ENCODE measurements around the gene PCED1B. TPM values are rescaled to one million over a fixed set of nuclear protein-coding genes. Genes with fewer than 3 reads are reported as not detected.

Gene PCED1B
- total RNA-seq, 2 donors from 2014 or later = 6.6 to 12.3 TPM

GRCh38 chr12:47107926-47108325 is 28.5 kb downstream of the PCED1B start:
- no peaks in the 10 kb centered on the region for H3K36me3 ChIP-seq
- TF ChIP-seq CTCF (IDR thresholded peaks at IDR 0.05) = no peak
- H3K27ac ChIP-seq = no peak overlapping the region
- ATAC-seq (ENCODE audit: insufficient number of reproducible peaks, low FRiP score, low read depth) (no peak), DNase-seq (ENCODE audit: low spot score) (no peak)
- no peaks in the 10 kb centered on the region for H3K27me3 ChIP-seq (replicated peaks; ENCODE audit: insufficient read depth)
- no peaks in the 10 kb centered on the region for H3K9me3 ChIP-seq
- no peak overlapping the region for H3K4me3 ChIP-seq
- H3K4me1 ChIP-seq (ENCODE audit: control insufficient read depth in 1 of 2, low read depth in 2 of 2) = peaks cover 5 to 17% of the 10 kb centered on the region in 2 donors

DNA sequence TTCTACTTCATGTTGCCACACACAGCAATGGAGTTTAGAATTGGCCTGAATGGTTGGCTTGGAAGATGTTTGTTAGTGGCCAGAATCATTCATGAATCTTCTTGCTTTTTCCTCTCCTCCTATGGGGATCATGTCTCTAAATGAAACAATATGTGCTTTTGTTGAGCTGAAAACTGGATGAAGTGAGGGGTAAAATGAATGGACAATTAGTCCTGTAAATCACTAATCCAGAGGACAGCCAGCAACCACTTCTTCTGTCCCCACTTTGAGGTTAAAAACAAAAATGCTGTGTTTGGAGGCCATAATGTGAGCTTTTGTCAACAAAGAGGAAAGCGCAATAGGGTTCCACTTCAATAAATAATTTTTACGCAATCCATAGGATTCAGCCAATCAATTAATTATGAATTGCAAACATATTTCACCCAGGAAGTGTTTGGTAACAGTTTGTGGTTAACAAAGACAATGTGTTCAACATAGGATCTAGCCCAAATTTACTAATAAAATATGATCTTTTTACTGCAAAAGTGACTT is 30.7 kb downstream of the PCED1B start:
- TF ChIP-seq CTCF (IDR thresholded peaks at IDR 0.05) = no peak
- Histone ChIP-seq H3K4me1 (ENCODE audit: control insufficient read depth in 1 of 2, low read depth in 2 of 2) (no peaks in the 10 kb centered on the region), H3K27me3 (replicated peaks; ENCODE audit: insufficient read depth) (no peaks in the 10 kb centered on the region), H3K36me3 (no peaks in the 10 kb centered on the region), H3K9me3 (no peaks in the 10 kb centered on the region), H3K27ac (no peak overlapping the region), H3K4me3 (no peak overlapping the region)
- no peak for DNase-seq (ENCODE audit: low spot score)
- no peak for ATAC-seq (ENCODE audit: insufficient number of reproducible peaks, low FRiP score, low read depth)

DNA sequence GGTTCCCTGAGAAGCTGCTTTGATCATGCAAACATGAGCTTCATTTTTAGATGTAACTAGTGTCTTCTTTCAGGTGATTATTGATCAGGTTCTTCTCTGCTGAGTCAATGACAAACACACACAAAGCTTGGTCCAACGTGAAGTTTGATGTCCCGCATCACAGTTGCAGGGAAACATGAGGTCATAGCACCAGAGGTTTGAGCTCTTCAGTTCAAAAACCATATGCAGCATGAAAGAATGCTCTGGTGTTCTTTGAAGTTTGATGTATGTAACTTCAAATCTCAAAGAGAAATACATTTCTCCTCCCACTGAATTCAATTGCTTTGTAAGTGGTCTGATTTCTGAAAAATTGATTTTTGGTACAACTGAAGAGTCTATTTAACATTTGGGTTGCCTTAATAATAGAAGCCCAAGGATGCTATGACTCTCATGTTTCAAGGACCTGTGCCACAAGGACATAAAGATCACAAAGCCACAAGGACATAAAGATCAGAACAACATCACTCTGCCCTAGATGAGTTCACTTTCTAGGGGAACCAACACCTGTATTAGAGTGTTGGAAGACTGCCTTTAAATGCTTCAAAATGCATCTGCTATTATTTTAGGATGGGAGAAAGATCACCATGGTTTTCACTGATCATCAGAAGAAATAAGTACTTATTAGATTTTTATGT is 31.4 kb downstream of the PCED1B start:
- no peaks in the 10 kb centered on the region for H3K27me3 ChIP-seq (replicated peaks; ENCODE audit: insufficient read depth)
- TF ChIP-seq CTCF (IDR thresholded peaks at IDR 0.05) = no peak
- H3K9me3 ChIP-seq = no peaks in the 10 kb centered on the region
- ATAC-seq (ENCODE audit: insufficient number of reproducible peaks, low FRiP score, low read depth) = no peak
- DNase-seq (ENCODE audit: low spot score) = no peak
- H3K4me3 ChIP-seq = no peak overlapping the region
- no peaks in the 10 kb centered on the region for H3K4me1 ChIP-seq (ENCODE audit: control insufficient read depth in 1 of 2, low read depth in 2 of 2)
- no peaks in the 10 kb centered on the region for H3K36me3 ChIP-seq
- no peak overlapping the region for H3K27ac ChIP-seq

- Histone ChIP-seq H3K9me3 (no peaks in the 10 kb centered on the region), H3K4me1 (ENCODE audit: control insufficient read depth in 1 of 2, low read depth in 2 of 2) (no peaks in the 10 kb centered on the region), H3K27ac (no peak overlapping the region), H3K27me3 (replicated peaks; ENCODE audit: insufficient read depth) (no peaks in the 10 kb centered on the region), H3K36me3 (no peaks in the 10 kb centered on the region), H3K4me3 (no peak overlapping the region)
- ATAC-seq (ENCODE audit: insufficient number of reproducible peaks, low FRiP score, low read depth) (no peak), DNase-seq (ENCODE audit: low spot score) (no peak)
- TF ChIP-seq CTCF (IDR thresholded peaks at IDR 0.05) = no peak
Observed at GRCh38 chr12:47111392-47111778, 32.0 kb downstream of the PCED1B start.

DNA sequence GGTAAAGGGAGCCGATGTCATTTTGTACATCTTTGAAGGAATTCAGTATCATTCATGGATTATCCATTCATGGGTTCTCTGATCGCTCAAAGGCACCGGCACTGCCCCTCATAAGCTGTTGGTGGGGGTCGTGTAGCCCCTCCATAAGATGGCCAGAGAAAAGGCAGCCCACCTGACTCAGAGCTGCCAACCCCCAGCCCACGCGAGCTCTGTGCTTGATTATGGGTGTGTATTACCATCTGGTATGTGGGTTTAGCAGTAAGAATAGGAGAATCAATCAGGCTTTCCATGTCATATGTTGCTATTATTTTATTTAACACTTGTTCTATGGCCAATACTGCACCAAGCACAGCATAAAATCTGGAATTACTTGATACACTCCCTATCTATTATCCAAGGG is 32.4 kb downstream of the PCED1B start:
- Histone ChIP-seq H3K4me1 (ENCODE audit: control insufficient read depth in 1 of 2, low read depth in 2 of 2) (no peaks in the 10 kb centered on the region), H3K27me3 (replicated peaks; ENCODE audit: insufficient read depth) (no peaks in the 10 kb centered on the region), H3K36me3 (no peaks in the 10 kb centered on the region), H3K4me3 (no peak overlapping the region), H3K27ac (no peak overlapping the region), H3K9me3 (no peaks in the 10 kb centered on the region)
- no peak for TF ChIP-seq CTCF (IDR thresholded peaks at IDR 0.05)
- no peak for ATAC-seq (ENCODE audit: insufficient number of reproducible peaks, low FRiP score, low read depth)
- no peak for DNase-seq (ENCODE audit: low spot score)
